CD4-positive, alpha-beta T cell treated with Interleukin-6 at 100 ng/mL for 8 hours (primary cell): ENCODE results near the gene NAALADL2.

Experiments
- DNase-seq: peaks from one replicate; pipeline ENCODE4 v3.0.0-alpha.2; 2020; ENCODE audit warnings: mixed read lengths, low spot score

The NAALADL2 gene

DNA sequence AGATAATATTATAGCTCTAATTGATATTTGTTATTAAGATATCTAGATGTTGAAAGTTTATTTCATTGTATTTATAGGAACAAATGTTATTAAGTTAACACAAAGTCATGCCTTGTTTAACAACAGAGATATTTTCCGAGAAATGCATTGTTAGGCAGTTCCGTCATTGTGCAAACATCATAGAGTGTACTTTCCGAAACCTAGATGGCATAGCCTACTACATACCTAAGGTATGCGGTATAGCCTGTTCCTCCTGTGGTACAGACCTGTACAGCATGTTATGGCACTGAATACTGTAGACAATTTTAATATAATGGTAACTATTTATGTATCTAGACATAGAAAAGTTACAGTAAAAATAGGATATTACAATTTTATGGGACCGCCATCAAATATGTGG, 114.3 kb downstream of the NAALADL2 start:
- no peak for DNase-seq

DNA sequence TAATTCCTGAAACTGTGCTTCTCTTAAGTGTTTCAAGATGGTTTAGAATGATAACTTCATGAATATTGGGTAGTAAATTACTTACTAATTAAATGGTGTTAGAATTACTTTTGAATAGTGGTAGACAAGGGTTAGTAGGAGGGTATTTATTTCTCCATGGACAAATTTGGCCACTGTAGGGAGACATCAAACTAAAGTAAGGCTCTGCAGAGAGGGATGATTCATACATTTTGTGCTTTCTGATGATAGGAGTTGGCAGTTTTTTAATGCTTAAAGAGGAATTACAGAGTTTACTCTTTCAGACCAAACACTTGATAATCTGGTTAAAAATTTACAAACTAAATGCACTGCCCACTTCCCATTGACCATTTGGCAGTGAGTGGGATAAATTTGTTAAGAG, 127.6 kb downstream of the NAALADL2 start:
- DNase-seq: no peak

DNA sequence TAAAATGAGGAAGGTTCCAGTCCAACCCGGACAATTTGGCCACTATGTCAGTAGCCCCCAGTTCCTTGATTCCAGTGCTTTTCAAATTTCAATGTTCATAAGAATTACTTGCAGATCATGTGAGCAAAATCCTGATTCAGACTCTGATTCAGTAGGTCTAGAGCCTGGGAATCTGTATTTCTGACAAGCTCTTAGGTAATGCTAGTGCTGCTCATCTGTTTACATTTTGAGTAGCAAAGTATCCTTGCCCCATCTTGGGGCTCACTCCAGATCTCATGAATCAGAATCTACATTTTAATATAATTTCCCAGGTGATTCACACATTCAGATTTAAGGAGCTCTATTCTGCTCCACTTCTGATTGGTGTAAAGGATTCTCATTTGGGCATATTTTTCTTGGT, 142.0 kb downstream of the NAALADL2 start:
- no peak for DNase-seq

DNA sequence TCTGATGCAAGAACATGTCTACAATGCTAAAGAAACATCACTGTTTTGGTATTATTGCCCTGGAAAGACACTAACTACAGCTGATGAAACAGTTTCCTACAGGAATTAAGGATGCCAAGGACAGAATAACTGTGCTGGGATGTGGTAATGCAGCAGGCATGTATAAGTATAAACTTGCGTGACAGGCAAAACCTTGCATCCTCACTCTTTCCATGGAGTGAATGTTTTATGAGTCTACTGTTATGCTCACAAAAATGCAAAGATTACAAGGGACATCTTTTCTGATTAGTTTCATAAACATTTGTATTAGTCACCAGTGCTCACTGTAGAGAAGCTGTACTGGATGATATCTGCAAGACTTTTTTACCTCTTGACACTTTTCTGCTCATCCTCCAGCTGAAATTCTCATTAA, 143.6 kb downstream of the NAALADL2 start:
- no peak for DNase-seq

DNA sequence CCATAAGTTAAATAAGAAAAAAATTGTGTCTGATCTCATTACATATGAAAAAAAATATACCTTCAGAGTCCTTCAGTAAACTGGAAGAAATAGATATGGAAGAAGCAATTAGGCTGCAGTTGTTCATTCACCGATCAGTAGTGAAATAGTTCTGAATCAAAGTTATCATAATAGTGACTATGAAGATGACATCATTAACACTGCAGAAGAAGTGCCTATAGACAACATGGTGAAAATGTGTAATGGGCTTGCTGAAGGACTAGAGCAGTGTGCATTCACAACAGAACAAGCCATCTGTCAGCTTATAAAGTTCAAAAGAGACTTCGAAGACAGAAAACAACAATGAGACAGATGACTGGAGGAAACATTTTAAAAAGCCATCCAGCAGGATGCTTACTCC, 144.5 kb downstream of the NAALADL2 start:
- DNase-seq: no peak

DNA sequence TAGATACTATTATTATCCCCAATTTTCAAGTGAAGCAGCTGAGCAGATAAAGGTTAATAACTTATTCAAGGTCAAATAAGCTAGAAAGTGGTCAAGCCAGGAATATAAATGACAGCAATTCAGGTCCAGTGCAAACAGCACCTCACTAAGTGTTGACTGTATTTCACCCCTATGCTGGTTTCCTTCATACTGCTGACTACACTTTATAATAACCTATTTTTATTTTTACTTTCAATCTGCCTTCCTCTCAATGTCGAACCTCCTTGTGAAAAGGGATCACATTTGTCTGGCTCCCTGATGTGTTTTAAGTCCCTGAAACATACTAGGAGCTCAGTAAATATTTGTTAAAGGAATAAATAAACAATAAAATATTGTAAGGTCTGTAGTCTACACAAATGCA, 146.1 kb downstream of the NAALADL2 start:
- DNase-seq: no peak

DNA sequence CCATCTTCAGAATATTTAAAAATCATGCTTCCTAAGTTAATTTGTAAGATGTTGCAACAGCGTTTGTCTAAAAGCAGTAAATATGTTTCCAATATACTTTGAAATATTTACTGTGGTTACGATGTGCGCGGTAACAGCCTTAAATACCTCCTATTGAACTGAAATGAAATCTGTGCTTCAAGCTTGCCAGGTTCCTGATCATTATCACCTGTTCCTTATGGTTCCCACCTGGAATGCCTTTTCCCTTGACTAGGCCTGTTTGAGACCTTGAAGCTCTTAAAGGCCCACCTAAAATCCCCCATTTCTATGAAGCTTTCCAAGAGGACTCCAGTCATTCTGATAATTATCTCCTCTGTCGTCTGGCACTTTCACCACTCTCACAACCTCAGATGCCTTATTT, 146.7 kb downstream of the NAALADL2 start:
- no peak for DNase-seq

DNA sequence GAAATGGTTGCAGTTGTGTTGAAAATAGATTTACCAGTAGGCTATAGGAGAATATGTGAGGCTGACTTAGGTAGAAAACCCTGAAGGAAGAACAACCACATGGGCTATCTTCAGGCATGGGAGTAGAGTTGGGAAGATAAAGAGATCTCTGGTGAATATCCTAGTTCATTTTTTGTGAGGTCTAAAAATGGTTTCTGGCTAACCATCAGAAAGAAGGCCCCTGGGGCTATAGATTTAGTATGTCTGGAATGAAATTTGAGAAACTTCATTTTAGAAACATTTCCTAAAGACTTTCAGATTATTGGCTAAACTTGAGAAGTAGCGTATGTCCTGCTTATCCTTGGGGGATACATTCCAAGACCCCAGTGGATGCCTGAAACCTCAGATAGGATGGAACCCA, 148.2 kb downstream of the NAALADL2 start:
- no peak for DNase-seq

DNA sequence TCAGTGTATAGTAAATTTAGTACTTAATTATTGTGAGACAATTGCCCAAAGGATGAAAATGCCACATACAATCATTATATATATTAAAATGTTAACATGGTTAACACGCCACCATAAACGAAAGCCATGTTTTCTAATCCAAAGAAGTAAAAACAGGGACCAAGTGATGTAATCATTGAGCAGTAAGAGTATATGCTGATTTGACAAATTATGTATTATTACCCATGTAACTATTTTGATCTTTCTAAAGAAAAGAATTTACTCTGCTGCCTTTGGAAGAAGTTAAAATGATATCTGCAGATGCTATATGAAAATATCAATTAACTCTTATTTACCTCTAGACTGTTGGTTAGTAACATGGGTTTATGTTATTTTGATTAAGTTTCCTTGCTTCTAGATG, 150.2 kb downstream of the NAALADL2 start:
- DNase-seq: no peak

DNA sequence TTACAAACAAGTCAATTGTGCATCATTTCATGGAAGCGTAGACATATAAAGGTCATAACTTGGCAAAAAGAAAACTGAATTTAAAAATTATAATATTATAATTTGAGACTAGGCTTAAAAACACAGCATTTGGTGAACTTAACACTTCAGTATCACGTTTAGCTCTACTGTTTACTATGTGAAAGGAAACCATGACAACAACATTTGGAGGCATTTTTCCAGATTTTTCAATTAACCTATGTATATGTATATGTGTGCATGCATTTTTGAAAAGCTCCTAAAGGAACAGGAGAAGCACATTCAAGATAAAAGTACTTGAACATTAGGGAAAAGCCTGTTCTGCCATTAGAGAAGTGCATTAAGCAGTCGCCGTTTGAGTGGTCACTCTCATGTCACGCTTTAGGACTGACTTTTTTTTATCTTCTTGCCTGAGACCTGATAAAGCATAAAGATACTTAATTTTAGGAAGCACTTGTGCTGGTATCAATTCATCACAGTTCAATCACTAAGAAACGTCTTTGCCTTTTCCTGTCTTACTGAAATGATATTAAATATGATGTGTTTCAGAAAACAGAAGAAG, 156.0 kb downstream of the NAALADL2 start:
- DNase-seq: no peak

DNA sequence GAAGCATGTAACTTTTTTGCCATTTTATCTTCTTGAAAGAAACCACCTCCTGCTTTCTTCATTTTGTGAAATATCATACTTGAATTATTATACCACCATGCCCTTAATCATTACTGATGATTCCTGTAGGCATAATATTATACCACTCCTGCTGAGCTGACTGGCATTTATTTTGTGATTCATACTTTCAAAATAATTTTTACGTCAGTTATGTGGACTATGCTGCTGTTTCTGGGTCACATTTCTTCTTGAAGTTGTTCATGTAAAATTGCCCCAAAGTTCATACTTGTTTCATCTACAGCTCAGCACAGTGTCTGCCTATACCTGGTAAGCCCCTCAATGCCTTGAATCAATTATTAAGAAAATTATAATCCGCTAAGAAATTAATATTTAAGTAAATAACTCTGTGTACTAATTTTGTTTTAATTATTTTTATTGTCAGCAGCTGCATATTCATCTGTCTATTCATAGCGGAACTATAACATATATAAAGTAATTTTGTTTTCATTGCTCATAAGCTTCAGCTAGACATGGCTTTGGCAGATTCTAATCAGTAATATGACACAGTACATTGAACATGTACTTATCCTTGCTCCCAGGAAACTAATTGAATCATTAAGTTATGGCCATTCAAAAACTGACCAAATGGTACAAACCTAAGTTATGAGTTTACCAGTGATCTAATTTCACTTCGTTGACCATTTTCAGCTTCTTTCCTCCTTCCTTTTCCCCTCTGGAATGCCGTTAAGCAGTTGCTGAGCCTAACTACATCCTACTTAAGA, 160.0 kb downstream of the NAALADL2 start:
- DNase-seq: no peak

DNA sequence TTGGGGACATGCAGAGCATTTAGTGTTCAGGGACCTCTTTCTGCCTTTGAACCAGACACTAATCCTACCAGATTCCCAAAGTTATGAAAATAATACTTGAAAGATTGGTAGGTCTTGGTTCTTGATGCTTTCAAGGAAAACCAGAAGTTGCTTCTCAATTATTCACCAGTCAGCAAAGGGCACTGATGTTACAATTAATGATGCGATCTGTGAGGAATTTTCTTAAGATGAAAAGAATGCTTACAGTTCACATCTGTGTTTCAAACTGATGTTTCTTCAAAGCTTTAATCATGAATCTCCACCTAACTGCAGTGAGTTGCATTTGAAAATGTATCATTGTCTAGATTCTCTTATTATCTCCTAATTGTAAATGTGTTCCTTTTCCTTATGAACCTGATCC, 161.0 kb downstream of the NAALADL2 start:
- no peak for DNase-seq

DNA sequence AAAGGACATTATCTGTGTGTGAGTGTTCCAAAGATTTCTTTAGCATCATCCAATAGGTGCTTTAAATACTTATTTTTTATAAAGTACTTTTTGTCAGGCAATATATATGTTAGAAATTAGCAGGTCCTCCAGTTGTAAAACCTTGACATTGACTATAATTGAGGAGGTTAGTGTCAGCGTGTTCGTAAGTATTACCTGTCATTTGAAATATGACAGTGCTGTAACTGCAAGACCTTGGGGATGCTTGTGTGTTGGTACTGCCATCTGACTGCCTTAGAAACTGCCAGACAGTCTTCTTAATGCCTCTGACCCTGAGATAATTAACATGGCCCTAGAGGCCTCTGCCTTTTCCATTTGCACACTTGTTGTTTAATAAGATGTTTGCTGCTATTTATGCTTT, 170.7 kb downstream of the NAALADL2 start:
- no peak for DNase-seq

DNA sequence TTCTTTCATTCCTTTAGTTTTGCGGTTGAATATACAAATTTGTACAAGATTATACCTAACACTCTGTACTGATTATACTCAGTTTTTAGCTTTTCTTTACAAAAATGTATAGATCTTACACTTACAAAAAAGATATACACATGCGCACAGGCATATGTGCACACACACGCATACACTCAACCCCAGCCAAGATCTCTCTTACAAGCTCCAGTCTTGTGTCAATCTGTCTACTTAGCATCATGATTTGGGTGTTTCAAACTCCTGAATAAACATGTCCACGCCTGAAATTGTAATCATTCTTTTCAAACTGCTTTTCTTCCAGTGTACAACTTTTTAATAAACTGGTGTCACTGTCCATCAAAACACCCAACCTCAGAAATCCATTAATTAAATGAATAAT, 180.7 kb downstream of the NAALADL2 start:
- DNase-seq: no peak

DNA sequence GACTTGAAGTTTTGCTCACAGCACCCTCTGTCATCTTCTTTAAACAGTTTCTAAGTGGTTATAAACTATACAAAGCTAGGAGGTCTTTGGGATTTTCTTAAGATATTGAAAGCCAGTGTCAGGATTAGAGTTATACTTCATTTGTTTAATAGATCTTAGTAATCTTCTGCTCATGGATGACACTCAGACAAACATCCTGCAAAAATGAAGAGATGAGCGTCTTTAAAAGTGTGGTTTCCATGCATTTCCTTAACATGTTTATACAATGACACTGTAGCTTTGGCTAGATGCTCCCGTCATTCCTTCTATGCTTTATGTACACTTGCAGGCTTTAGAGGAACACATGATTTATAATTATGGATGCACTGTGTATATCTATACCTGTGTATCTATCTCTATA, 182.2 kb downstream of the NAALADL2 start:
- DNase-seq: no peak

DNA sequence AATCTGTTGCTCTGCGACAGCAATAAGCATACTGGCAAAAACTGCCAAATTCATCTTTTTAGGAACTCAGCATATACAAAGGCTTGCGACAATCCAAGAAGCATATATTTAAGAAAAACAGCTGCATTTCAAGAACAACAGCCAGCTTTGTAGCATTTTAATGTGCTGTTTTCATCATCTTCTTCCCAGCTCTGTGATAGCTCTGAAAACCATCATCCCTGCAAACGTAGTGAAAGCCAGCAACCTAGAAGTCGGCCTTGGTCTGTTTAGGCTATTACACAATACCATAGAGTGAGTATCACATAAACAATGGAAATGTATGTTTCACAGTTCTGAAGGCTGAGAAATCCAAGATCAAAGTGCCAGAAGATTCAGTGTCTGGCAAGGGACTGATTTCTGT, 187.5 kb downstream of the NAALADL2 start:
- no peak for DNase-seq

DNA sequence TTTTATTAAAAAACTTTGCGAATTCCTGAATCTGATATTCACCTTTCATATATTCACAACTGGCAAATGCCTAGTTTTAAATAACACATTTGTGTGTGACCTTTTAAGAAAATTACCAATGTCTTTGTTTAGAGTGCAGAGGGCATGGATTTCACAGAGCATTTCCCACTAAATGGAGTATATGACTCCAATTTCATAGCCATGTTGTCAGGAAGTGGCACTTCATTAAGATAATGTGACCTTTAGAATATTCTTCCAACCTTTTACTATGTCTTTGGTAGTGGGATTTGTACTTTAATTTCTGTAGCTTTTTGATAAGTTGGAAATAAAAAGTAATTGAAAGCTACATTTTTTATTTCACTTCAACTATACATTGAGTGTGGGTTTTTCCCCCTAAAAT, 188.7 kb downstream of the NAALADL2 start:
- no peak for DNase-seq

DNA sequence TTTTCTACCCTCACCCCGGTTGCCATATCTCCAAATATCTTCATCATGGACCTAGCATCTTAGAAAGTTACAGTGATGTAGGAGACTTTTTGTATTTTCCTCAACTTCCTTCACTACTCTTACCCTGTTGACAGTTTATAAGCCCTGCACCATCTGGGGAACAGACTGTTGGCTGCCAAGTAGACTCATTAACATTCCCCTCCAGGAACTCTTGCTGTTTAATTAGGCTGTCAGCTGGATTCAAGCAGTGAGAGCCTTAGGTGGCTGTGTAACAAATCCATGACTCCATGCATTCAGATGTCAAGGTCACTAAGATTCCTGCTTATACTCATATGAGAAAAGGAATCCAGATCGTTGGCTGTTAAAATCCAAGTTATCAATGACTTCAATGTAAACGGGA, 198.3 kb downstream of the NAALADL2 start:
- no peak for DNase-seq

DNA sequence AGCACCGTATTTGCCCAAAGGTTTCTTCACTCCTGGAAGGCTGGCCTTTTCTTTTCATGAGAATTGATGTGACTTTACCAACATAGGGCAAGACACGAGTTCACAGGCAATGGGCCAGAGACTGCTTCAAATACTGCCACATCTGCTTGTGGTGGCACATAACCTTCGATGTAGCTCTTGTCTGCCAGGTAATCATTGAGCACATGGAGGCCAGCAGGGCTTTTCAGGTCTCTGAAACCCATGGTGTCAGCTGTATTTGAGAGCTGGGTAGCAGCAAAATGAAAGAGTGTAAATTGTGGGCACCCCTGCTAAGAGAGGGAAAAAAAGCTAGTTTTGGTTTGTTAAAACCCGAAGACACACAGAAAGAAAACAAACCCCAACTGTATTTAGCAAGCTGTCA, 200.7 kb downstream of the NAALADL2 start:
- DNase-seq: no peak

DNA sequence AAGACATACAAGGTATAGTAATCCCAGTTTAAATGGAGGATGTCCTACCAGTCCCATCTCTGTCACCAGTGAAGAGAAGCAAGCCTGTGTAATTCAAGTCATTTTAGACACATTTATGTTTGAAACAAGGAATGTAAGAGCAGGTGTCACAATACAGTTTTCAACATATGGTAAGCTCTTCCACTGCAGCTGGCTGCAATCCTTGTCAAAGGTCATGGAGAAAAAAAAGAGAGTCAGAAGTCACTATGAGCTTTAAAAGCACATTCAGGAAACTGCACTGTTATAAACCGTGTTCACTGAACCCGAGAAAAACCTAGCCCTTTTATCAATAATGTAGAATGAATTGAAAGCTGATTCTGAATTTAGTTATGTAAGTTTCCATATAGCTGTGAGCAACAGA, 206.4 kb downstream of the NAALADL2 start:
- no peak for DNase-seq

DNA sequence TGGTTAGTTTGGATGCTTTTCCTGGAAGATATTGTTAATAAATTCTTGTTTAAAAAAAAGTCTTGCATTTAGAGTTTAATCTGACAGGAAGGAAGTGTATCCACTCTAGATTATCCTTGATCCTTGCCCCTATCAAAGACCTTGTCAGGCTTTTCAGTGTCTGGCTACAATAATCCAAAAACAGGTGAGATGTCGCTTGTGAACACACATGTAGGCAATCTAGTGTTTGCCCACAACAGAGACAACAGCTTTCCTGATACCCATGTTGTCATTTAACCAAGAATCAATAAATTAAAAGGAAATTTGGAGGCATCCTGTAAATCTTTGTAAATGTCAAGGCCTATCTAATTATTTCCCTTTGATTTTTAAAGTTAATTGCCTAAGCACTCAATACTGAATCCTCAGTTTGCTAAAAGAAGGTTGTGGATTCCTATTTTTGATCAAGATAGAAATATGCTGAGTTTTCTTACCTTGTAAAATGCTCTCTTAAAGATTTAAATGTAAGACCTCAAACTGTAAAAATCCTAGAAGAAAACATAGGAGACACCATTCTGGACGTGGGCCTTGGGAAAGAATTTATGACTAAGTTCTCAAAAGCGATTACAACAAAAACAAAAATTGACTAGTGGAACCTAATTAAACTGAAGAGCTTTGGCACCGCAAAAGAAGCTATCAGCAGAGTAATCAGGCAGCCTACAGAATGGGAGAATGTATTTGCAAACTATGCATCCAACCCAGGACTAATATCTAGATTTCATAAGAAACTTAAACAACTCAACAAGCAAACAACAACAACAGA, 207.7 kb downstream of the NAALADL2 start:
- DNase-seq: no peak

DNA sequence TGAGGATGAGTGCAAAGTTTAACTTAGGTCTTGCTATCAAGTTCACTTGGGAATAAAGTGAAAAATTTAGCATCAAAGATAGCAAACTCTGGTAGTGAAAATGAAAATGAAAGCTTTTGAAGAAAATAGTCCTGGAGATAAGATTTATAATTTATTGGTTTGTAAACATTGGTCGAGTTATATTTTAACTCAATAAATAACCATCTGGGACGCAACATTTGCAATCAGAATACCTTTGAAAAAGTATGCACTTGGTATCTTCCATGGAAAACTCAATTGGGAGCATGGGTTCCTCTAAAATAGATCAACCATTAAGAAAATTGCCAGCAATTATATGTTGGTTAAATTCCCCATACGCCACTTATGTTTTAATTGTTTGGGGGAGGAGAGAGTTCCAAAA, 209.5 kb downstream of the NAALADL2 start:
- no peak for DNase-seq

DNA sequence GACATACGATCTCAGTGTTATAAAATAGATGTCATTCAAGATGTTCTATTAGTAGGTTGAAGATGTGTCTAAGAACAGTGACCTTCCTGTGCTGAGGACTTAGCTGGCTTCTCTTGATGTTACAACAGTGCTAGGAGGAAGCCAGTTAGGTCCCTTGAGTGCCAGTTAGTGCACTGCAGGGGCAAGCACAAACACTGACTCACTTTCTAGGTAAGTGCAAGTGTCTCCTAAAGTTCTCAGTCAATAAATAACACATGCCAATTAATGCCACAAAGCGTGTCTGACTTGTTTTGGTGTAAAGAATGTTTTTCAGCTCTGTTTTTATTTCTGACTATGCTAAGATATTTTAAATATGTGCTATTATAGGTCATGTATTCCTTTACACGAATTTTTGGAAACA, 211.8 kb downstream of the NAALADL2 start:
- DNase-seq: no peak
